Common myeloid progenitor, CD34-positive (primary cell): ENCODE data around the gene CYB5R3.
"Not testable (repeated sequence)": the region's sequence is repeated elsewhere in the genome, so short reads cannot be mapped to it uniquely, and the experiment has no call there.

Source experiments
- CTCF ChIA-PET: fragments of 350-600 bp; sonication (Branson Sonifier 250); formaldehyde crosslinking; loops from one replicate; lab custom pipeline; 2021; ENCODE audit warnings: antibody characterized with exemption; lab: Charles Lee
- POLR2A ChIA-PET: fragments of 350-600 bp; sonication (Branson Sonifier 250); formaldehyde crosslinking; loops from one replicate; lab custom pipeline; 2021; ENCODE audit warnings: antibody characterized with exemption; lab: Charles Lee
- DNase-seq, 3 donors: peaks; one replicate each; pipeline versions ENCODE4 v3.0.0 to v3.0.0-alpha.2; 2013
- H3K27ac ChIP-seq, 2 experiments: 1 replicate in 1 of 2; 2 replicates in 1 of 2; pipeline ENCODE4 v1.7.0; 2013; ENCODE audit warnings: inconsistent platforms in 2 of 2, low read length in 2 of 2, mild to moderate bottlenecking in 2 of 2, low read depth in 1 of 2, moderate library complexity in 1 of 2; ENCODE audit not compliant: severe bottlenecking in 2 of 2, insufficient read depth in 1 of 2, poor library complexity in 1 of 2
- H3K27me3 ChIP-seq, 5 experiments: replicated peaks in 2 of 5; 1 replicate in 3 of 5; 2 replicates in 2 of 5; pipeline versions ENCODE4 v1.6.1 to v1.7.0; 2013; ENCODE audit warnings: low read length in 4 of 5, mild to moderate bottlenecking in 2 of 5, moderate library complexity in 2 of 5, inconsistent platforms in 1 of 5; ENCODE audit not compliant: insufficient read depth in 5 of 5, control insufficient read depth in 4 of 5
- H3K36me3 ChIP-seq, 4 experiments: 1 replicate in 2 of 4; 2 replicates in 2 of 4; pipeline versions ENCODE4 v1.6.1 to v1.7.0; 2013; ENCODE audit warnings: low read length in 3 of 4, control low read depth in 1 of 4, mild to moderate bottlenecking in 1 of 4; ENCODE audit not compliant: control insufficient read depth in 4 of 4, insufficient read depth in 4 of 4
- H3K4me1 ChIP-seq, 4 experiments: 1 replicate in 3 of 4; 2 replicates in 1 of 4; pipeline versions ENCODE4 v1.6.1 to v1.7.1; 2013; ENCODE audit warnings: low read length in 3 of 4, mild to moderate bottlenecking in 3 of 4, control low read depth in 1 of 4, inconsistent platforms in 1 of 4, moderate library complexity in 1 of 4; ENCODE audit not compliant: control insufficient read depth in 4 of 4, insufficient read depth in 4 of 4; ENCODE audit errors: control extremely low read depth in 1 of 4
- H3K4me3 ChIP-seq, 7 experiments: 1 replicate in 4 of 7; 2 replicates in 3 of 7; pipeline versions ENCODE4 v1.5.1 to v1.7.0; 2013; ENCODE audit warnings: mild to moderate bottlenecking in 7 of 7, low read length in 6 of 7, moderate library complexity in 6 of 7, inconsistent platforms in 2 of 7, low read depth in 2 of 7, control low read depth in 1 of 7; ENCODE audit not compliant: insufficient read depth in 4 of 7, control insufficient read depth in 1 of 7; ENCODE audit errors: extremely low read depth in 1 of 7
- H3K9me3 ChIP-seq, 5 experiments: 1 replicate in 4 of 5; 2 replicates in 1 of 5; pipeline versions ENCODE4 v1.6.1 to v1.7.1; 2013; ENCODE audit warnings: low read length in 4 of 5, mild to moderate bottlenecking in 2 of 5, inconsistent platforms in 1 of 5, low read depth in 1 of 5, moderate library complexity in 1 of 5; ENCODE audit not compliant: control insufficient read depth in 4 of 5, insufficient read depth in 2 of 5; ENCODE audit errors: control extremely low read depth in 1 of 5
- WGBS: methylation state at CpG from one replicate; pipeline ENCODE4 v1.1.5; 2013; ENCODE audit not compliant: insufficient coverage; 5-methylcytosine and 5-hydroxymethylcytosine counted together

CYB5R3 gene

DNA sequence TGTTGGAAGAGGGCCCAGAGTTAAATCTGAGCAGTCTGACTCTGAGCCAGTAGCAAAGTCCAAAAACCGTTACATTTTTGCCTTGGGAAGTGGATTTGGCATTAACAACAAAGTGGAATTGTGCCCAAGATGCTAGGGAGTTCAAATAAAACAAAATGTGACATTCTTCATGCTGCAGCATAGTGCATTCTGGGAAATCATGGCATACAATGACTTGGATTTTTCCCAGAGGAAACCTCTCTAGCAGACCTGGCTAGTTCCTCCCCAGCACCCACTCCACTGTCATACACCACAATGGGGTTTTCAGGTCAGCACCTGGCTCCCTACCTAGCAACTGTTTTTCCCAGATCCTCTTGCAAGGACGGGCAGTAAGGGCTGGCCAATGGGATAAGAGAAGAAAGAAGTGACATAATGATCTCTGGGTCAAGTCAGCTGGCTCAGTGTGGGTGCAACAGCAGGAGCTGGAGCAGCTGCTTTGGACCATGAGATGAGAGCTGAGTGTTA, 24.8 kb upstream of the CYB5R3 start:
- no peaks in the 10 kb centered on the region for H3K27me3 ChIP-seq
- no peak overlapping the region for H3K4me3 ChIP-seq
- WGBS, result 92% methylated on average over 2 of the region's 2 CpGs
- DNase-seq, result no peak
- peaks cover 0 to 8% (median 3%) of the 10 kb centered on the region in 5 experiments for H3K9me3 ChIP-seq
- H3K4me1 ChIP-seq, result peaks cover 0 to 7% (median 2%) of the 10 kb centered on the region in 4 experiments
- H3K36me3 ChIP-seq, result no peaks in the 10 kb centered on the region
- CTCF ChIA-PET, result interaction anchor here (2.0 kb wide), 1 partner anchor 10 kb away, joined by 4 read pairs; no protein-coding TSS in a partner anchor
- POLR2A ChIA-PET, result interaction anchor here (0.6 kb wide), 1 partner anchor 19 kb away, joined by 3 read pairs; no protein-coding TSS in a partner anchor
- H3K27ac ChIP-seq, result no peak overlapping the region

DNA sequence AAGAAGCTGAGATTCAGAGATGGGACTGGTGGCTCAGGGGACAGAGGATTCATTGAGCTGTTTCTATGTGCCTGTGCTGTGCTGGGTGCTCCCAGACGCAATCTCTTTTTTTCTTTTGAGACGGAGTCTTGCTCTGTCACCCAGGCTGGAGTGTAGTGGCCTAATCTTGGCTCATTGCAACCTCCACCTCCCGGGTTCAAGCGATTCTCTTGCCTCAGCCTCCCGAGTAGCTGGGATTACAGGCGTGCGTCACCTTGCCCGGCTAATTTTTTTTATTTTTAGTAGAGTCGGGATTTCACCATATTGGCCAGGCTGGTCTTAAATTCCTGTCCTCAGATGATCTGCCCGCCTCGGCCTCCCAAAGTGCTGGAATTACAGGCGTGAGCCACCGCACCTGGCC, 23.9 kb upstream of the CYB5R3 start:
- H3K4me1 ChIP-seq, H3K4me3 ChIP-seq, H3K27me3 ChIP-seq, DNase-seq, H3K36me3 ChIP-seq, POLR2A ChIA-PET, H3K9me3 ChIP-seq, H3K27ac ChIP-seq: not testable (repeated sequence)
- 95% methylated on average over 6 of the region's 13 CpGs for WGBS
- CTCF ChIA-PET, result interaction anchor here (0.9 kb wide), 1 partner anchor 9 kb away, joined by 3 read pairs; no protein-coding TSS in a partner anchor

DNA sequence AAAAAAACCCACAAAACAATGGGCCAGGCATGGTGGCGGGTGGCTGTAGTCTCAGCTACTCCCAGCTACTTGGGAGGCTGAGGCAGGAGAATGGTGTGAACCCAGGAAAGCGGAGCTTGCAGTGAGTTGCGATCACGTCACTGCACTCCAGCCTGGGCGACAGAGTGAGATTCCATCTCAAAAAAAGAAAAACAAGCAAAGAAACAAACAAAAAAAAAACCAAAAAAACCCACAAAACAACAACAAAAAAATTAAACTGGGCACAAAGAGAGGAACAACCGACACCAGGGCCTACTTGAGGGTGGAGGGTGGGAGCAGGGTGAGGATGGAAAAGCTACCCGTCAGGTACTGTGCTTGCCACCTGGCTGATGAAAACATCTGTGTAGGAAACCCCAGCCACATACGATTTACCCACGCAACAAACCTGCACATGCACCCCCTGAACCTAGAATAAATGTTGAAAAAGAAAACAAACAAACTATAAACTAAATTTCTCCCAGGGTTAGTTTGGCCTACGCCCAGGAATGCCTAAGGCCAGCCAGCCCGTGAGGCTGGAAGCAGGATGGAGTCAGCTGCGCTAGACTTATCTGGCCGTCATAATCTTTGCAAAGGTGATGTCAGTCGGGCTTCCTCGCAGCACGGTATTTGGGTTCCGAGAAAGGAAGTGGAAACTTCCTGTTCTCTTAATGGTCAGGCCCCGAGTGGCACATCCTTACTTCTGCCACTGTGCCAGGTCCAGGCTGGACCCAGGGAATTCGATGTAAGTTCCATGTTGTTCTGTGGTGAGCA, 21.9 kb upstream of the CYB5R3 start:
- H3K9me3 ChIP-seq, result no peaks in the 10 kb centered on the region
- H3K36me3 ChIP-seq, result no peaks in the 10 kb centered on the region
- CTCF ChIA-PET, result no interaction called here
- DNase-seq, result no peak
- POLR2A ChIA-PET, result no interaction called here
- WGBS, result 46% methylated on average over 12 of the region's 19 CpGs
- peaks cover 0 to 7% (median 2%) of the 10 kb centered on the region in 4 experiments for H3K4me1 ChIP-seq
- H3K27ac ChIP-seq, result no peak overlapping the region
- H3K4me3 ChIP-seq, result no peak overlapping the region
- peaks cover 0 to 2% (median 0%) of the 10 kb centered on the region in 5 experiments for H3K27me3 ChIP-seq

DNA sequence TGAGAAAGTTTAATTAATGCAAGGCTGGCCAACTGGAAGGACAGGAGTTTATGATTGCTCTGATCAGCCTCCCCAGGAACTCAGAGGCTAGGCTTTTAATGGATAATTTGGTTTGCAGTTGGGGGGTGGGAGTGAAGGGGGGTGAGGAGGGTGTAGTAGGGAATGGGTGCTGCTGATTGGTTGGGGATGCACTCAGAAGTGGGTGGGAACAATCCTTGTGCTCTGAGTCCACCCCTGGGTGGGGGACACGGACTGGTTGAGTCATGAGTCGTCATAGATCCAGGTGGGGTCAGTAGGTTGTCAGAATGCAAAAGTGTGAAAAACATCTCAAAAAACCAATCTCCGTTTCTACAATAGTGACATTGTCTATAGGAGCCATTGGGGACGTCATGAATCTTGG, 20.9 kb upstream of the CYB5R3 start:
- Histone ChIP-seq H3K4me1 (peaks cover 0 to 7% (median 2%) of the 10 kb centered on the region in 4 experiments), H3K27ac (no peak overlapping the region), H3K9me3 (no peaks in the 10 kb centered on the region), H3K27me3 (peaks cover 0 to 2% (median 0%) of the 10 kb centered on the region in 5 experiments), H3K36me3 (no peaks in the 10 kb centered on the region), H3K4me3 (no peak overlapping the region)
- CTCF ChIA-PET, result no interaction called here
- POLR2A ChIA-PET, result no interaction called here
- WGBS, result 94% methylated on average over 2 of the region's 4 CpGs
- DNase-seq, result no peak

DNA sequence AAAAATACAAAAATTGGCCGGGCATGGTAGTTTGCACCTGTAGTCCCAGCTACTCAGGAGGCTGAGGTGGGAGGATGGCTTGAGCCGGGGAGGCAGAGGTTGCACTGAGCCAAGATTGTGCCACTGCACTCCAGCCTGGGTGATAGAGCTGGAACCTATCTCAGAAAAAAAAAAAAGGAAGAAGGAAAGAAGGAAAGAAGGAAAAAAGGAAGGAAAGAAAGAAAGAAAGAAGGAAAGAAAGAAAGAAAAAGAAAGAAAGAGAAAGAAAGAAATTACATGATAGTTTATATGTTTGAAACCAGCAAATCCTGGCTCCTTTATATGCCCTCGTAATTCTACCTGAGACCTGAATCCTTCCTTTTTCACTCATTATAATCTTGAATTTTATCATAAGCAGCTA, 17.2 kb upstream of the CYB5R3 start:
- H3K36me3 ChIP-seq, POLR2A ChIA-PET, H3K9me3 ChIP-seq, DNase-seq, H3K27me3 ChIP-seq, H3K27ac ChIP-seq, H3K4me3 ChIP-seq: not testable (repeated sequence)
- 83% methylated on average over 2 of the region's 3 CpGs for WGBS
- peaks cover 0 to 10% (median 8%) of the 10 kb centered on the region in 4 experiments for H3K4me1 ChIP-seq
- CTCF ChIA-PET, result interaction anchor here (0.6 kb wide), 4 partner anchors 24 to 157 kb away, joined by 3 read pairs; no protein-coding TSS in a partner anchor

DNA sequence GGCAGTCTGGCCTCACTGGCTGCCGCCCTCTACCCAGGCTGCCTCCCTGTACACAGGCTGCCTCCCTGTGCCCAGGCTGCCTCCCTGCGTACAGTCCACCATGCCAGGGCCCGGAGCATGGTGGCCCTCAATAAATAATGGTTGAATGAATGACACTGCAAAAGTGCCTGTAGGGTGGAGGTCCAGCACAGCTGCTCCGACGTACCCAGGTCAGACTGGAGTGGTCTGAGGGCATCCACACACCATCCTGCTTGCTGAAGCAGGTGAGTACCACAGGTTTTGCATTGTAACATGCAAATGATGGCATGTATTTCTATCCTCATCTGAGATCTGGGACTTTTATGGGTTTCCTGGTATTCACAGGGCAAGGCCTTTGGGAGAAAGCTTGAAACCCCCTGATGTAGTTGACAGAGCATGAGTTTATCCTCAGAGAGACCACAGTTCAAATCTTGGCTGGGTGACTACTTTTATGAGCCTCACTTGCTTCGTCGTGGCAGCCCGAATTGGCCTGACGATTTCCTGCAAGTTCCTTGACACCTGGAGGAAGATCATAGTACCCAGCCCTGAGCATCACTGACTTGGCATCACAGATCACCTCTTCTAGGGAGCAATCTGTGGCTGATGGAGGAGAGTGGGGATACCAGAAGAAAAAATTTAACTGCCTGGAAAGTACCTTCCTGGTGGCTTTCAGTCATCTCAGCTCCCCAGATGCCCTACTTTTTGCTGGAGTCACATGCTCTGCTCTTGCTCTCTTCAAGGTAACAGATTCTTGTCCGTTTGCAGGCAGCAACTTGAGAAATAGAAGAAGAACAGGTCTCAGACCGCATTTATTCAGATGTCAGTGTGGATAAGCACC, 16.0 kb upstream of the CYB5R3 start:
- CTCF ChIA-PET, result interaction anchor here (2.6 kb wide), 1 partner anchor 11 kb away, joined by 11 read pairs; no protein-coding TSS in a partner anchor
- peaks cover 0 to 8% (median 0%) of the 10 kb centered on the region in 5 experiments for H3K27me3 ChIP-seq
- no peaks in the 10 kb centered on the region for H3K36me3 ChIP-seq
- POLR2A ChIA-PET, result no interaction called here
- H3K4me1 ChIP-seq, result peaks cover 0 to 7% (median 6%) of the 10 kb centered on the region in 4 experiments
- no peak overlapping the region for H3K27ac ChIP-seq
- H3K4me3 ChIP-seq, result no peak overlapping the region
- peak in 2 of 3 donors; percentile 34 to 55 for DNase-seq
- WGBS, result 71% methylated on average over 7 of the region's 11 CpGs
- H3K9me3 ChIP-seq, result no peaks in the 10 kb centered on the region
